HCT116 (cell line): ENCODE results near the gene GPRIN2. TPM values are rescaled to one million over a fixed set of nuclear protein-coding genes. Genes with fewer than 3 reads are reported as not detected.

Experiments used
- ATAC-seq: fragments of 200-7000 bp; cut with Tn5 transposase; 2 replicates; pipeline ENCODE4 v1.9.1; 2020; ENCODE audit warnings: mild to moderate bottlenecking, moderate library complexity
- BruUV-seq: library from RNA; stranded (reverse); fragments of 400-500 nt; replicated peaks from 2 replicates; lab custom pipeline; 2021; lab: Mats Ljungman, UMichigan
- CTCF ChIA-PET: fragments of 300-600 bp; sonication (Branson Sonifier 250); formaldehyde crosslinking; loops from one replicate; lab custom pipeline; 2021; ENCODE audit warnings: antibody characterized with exemption; lab: Charles Lee
- POLR2A ChIA-PET: fragments of 300-600, 350-600 bp; sonication (Branson Sonifier 250); formaldehyde crosslinking; loops from one replicate; lab custom pipeline; 2021; ENCODE audit warnings: antibody characterized with exemption; lab: Charles Lee
- RAD21 ChIA-PET, 2 experiments: fragments of 300-600 bp; sonication (Branson Sonifier 250); formaldehyde crosslinking; loops; one replicate each; lab custom pipeline; 2023; ENCODE audit warnings: low total read pairs in 2 of 2; ENCODE audit not compliant: uncharacterized antibody in 2 of 2, unreplicated experiment in 2 of 2, low non-redundant PET in 1 of 2; lab: Charles Lee
- DNase-seq: peaks from one replicate; pipeline ENCODE4 v3.0.0-alpha.2; 2010; ENCODE audit warnings: low read depth, low spot score
- H2AFZ ChIP-seq: fragments of 200-600 bp; shearing (Covaris generic), sonication (generic); 2 replicates; pipeline ENCODE4 v1.6.1; 2017; ENCODE audit warnings: low read depth, mixed run types, mixed read lengths, antibody characterized with exemption, low read length; ENCODE audit not compliant: poor library complexity, severe bottlenecking
- H3K27ac ChIP-seq: 2 replicates; pipeline ENCODE4 v1.5.1; 2012; ENCODE audit warnings: low read depth, low read length
- H3K27me3 ChIP-seq: fragments of 200-600 bp; sonication (generic); 2 replicates; pipeline ENCODE4 v1.6.1; 2016; ENCODE audit warnings: mixed run types, low read length, mixed read lengths; ENCODE audit not compliant: insufficient read depth
- H3K36me3 ChIP-seq, 2 experiments: fragments of 200-500 bp in 1 of 2; fragments of 200-600 bp in 1 of 2; sonication (Bioruptor generic) in 1 of 2; sonication (generic) in 1 of 2; 2 replicates each; pipeline versions ENCODE4 v1.5.1 to v1.6.1; 2014 to 2016; ENCODE audit warnings: low read length in 2 of 2, inconsistent platforms in 1 of 2, mixed read lengths in 1 of 2, mixed run types in 1 of 2; ENCODE audit not compliant: insufficient read depth in 2 of 2, control insufficient read depth in 1 of 2
- H3K4me1 ChIP-seq, 2 experiments: fragments of 200-600 bp in 1 of 2; sonication (generic) in 1 of 2; 2 replicates each; pipeline versions ENCODE4 v1.5.1 to v1.6.1; 2012 to 2017; ENCODE audit warnings: low read length in 2 of 2, inconsistent platforms in 1 of 2, mild to moderate bottlenecking in 1 of 2, mixed read lengths in 1 of 2, mixed run types in 1 of 2, moderate library complexity in 1 of 2; ENCODE audit not compliant: insufficient read depth in 2 of 2, control insufficient read depth in 1 of 2
- H3K4me2 ChIP-seq: fragments of 200-600 bp; sonication (generic); 2 replicates; pipeline ENCODE4 v1.6.1; 2017; ENCODE audit warnings: mixed run types, low read length, mixed read lengths
- H3K4me3 ChIP-seq, 2 experiments: fragments of 200-600 bp in 1 of 2; sonication (generic) in 1 of 2; replicated peaks in 1 of 2; 2 replicates each; pipeline ENCODE4 v1.5.1; 2011 to 2016; ENCODE audit warnings: low read length in 2 of 2, control low read depth in 1 of 2, low read depth in 1 of 2, mild to moderate bottlenecking in 1 of 2, mixed read lengths in 1 of 2, mixed run types in 1 of 2
- H3K79me2 ChIP-seq: fragments of 200-600 bp; sonication (generic); 2 replicates; pipeline ENCODE4 v1.6.1; 2017; ENCODE audit warnings: mild to moderate bottlenecking, mixed run types, low read length, moderate library complexity, mixed read lengths; ENCODE audit not compliant: insufficient read depth
- H3K9ac ChIP-seq: fragments of 200-600 bp; sonication (generic); 2 replicates; pipeline ENCODE4 v1.6.1; 2016; ENCODE audit warnings: low read length, mixed read lengths
- H3K9me2 ChIP-seq: fragments of 200-600 bp; sonication (generic), shearing (Covaris generic); 2 replicates; pipeline ENCODE4 v1.6.1; 2017; ENCODE audit warnings: mixed run types, mild to moderate bottlenecking, moderate library complexity; ENCODE audit not compliant: insufficient read depth
- H3K9me3 ChIP-seq, 2 experiments: fragments of 200-500 bp in 1 of 2; fragments of 200-600 bp in 1 of 2; sonication (Bioruptor generic) in 1 of 2; sonication (generic) in 1 of 2; 2 replicates each; pipeline ENCODE4 v1.6.1; 2014 to 2017; ENCODE audit warnings: low read length in 2 of 2, mixed read lengths in 2 of 2, inconsistent platforms in 1 of 2, low read depth in 1 of 2, mild to moderate bottlenecking in 1 of 2, mixed run types in 1 of 2, moderate library complexity in 1 of 2; ENCODE audit not compliant: control insufficient read depth in 1 of 2, insufficient read depth in 1 of 2
- H4K20me1 ChIP-seq: fragments of 200-600 bp; sonication (generic), shearing (Covaris generic); 2 replicates; pipeline ENCODE4 v1.6.1; 2017; ENCODE audit warnings: mixed run types, mild to moderate bottlenecking, moderate library complexity; ENCODE audit not compliant: insufficient read depth
- CBX3 ChIP-seq: IDR thresholded peaks from 2 replicates; pipeline ENCODE4 v1.6.1; 2012; ENCODE audit warnings: low read depth
- CEBPB ChIP-seq: IDR thresholded peaks from 2 replicates; pipeline ENCODE4 v1.6.1; 2012; ENCODE audit warnings: low read depth
- EZH2 ChIP-seq: fragments of 200-600 bp; sonication (generic); IDR thresholded peaks from 2 replicates; pipeline ENCODE4 v1.6.1; 2017; ENCODE audit warnings: antibody characterized with exemption, mixed run types
- FOSL1 ChIP-seq: IDR thresholded peaks from 2 replicates; pipeline ENCODE4 v1.6.1; 2012; ENCODE audit warnings: low read depth
- JUND ChIP-seq: IDR thresholded peaks from 2 replicates; pipeline ENCODE4 v1.6.1; 2012
- POLR2A ChIP-seq: IDR thresholded peaks from 2 replicates; pipeline ENCODE4 v1.7.0; 2011; ENCODE audit warnings: borderline replicate concordance; ENCODE audit not compliant: insufficient read depth, insufficient read length; ENCODE audit errors: extremely low read depth
- POLR2AphosphoS5 ChIP-seq: IDR thresholded peaks from 2 replicates; pipeline ENCODE4 v1.6.1; 2011; ENCODE audit warnings: mild to moderate bottlenecking, low read depth, low read length, moderate library complexity
- RAD21 ChIP-seq: IDR thresholded peaks from 2 replicates; pipeline ENCODE4 v1.6.1; 2012; ENCODE audit warnings: low read depth, mild to moderate bottlenecking
- SP1 ChIP-seq: IDR thresholded peaks from 2 replicates; pipeline ENCODE4 v1.6.1; 2012; ENCODE audit warnings: low read depth
- SRF ChIP-seq: IDR thresholded peaks from 2 replicates; pipeline ENCODE4 v1.6.1; 2012; ENCODE audit warnings: low read depth
- TCF7L2 ChIP-seq: IDR thresholded peaks from 2 replicates; pipeline ENCODE4 v1.7.0; 2011; ENCODE audit warnings: borderline replicate concordance, inconsistent platforms; ENCODE audit not compliant: insufficient read depth, insufficient read length; ENCODE audit errors: extremely low read depth
- intact Hi-C: fragments of 100-400 bp; cut with micrococcal nuclease; formaldehyde crosslinking; loops from 2 replicates; pipeline ENCODE4 v1.10.0; 2022
- total RNA-seq: library from RNA; stranded (reverse); gene quantifications from one replicate; pipeline ENCODE4 v1.2.1, GENCODE V29; 2021; ENCODE audit not compliant: unreplicated experiment

The GPRIN2 gene
- total RNA-seq, 1 experiment from 2014 or later = 1.7 TPM

DNA sequence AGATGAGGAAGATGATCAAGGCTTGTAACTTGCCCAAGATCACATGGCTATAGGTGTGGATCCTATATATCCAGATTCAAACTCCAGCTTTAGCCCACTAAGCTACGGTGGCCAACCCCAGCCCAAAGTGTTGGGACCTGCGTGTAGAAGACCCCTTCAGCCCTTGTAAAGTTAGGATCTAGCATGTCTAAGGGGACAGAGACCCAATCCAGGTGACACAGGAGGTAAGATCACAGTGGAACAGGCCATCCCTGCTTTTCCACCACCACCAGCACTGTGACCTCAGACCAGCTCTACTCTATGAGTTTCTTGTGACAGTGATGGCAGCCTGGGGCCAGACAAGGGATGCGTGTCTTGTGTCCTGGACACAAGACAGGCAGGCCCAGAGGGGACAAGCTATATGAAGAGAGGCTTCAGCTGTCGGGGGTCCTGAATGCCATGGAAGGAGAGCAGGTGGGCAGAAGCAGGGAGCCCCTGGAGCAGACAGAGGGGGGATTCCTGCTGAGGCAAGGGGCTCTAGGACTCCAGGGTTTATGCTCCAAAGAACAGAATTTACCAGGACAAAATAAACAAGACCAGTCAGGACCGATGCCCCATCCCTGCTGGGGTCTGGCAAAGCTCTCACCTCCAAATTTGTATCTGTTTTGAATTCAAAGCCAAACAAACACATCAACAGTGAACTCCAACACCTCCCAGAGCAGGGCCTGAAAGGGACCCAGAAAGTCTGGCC lies 10.4 kb downstream of the GPRIN2 start:
- no peak overlapping the region for H3K4me2 ChIP-seq
- no peaks in the 10 kb centered on the region for H3K4me1 ChIP-seq
- no peaks in the 10 kb centered on the region for H3K36me3 ChIP-seq
- DNase-seq (no peak), ATAC-seq (no peak)
- H3K9me3 ChIP-seq = no peaks in the 10 kb centered on the region
- RAD21 ChIA-PET = no interaction called here
- BruUV-seq = no TSS peak
- POLR2A ChIA-PET = no interaction called here
- H4K20me1 ChIP-seq = no peaks in the 10 kb centered on the region
- no peak overlapping the region for H2AFZ ChIP-seq
- no peak overlapping the region for H3K27ac ChIP-seq
- CTCF ChIA-PET = interaction anchor here (0.6 kb wide), 1 partner anchor 30 kb away, joined by 3 read pairs; no protein-coding TSS in a partner anchor
- H3K9ac ChIP-seq = no peak overlapping the region
- intact Hi-C loops = no loop called here
- H3K27me3 ChIP-seq = no peaks in the 10 kb centered on the region
- no peaks in the 10 kb centered on the region for H3K9me2 ChIP-seq
- no peak for TF ChIP-seq TCF7L2
- TF ChIP-seq CEBPB = no peak
- no peak for TF ChIP-seq POLR2A
- no peak for TF ChIP-seq SP1
- no peak for TF ChIP-seq RAD21
- TF ChIP-seq JUND = no peak
- no peak for TF ChIP-seq FOSL1
- TF ChIP-seq EZH2 = no peak
- no peak for TF ChIP-seq CBX3
- TF ChIP-seq SRF = no peak
- no peak for TF ChIP-seq POLR2AphosphoS5
- no peaks in the 10 kb centered on the region for H3K79me2 ChIP-seq
- no peak overlapping the region for H3K4me3 ChIP-seq
